K562 (cell line): ENCODE results near the gene MBD6. TPM values are rescaled to one million over a fixed set of nuclear protein-coding genes. Genes with fewer than 3 reads are reported as not detected.

ENCODE experiments used
- ATF3 ChIP-seq, 2 experiments: fragments of 450-650 bp in 1 of 2; sonication (generic) in 1 of 2; formaldehyde crosslinking in 1 of 2; IDR thresholded peaks in 1 of 2; conservative IDR thresholded peaks in 1 of 2; 2 replicates each; pipeline versions ENCODE4 v1.6.1 to v1.8.1; 2016 to 2023; ENCODE audit warnings: mild to moderate bottlenecking in 2 of 2, moderate library complexity in 2 of 2, inconsistent platforms in 1 of 2, missing genetic modification reagents in 1 of 2
- ATF7 ChIP-seq: fragments of 450-650 bp; IDR thresholded peaks from 2 replicates; pipeline ENCODE4 v1.7.1; 2014; ENCODE audit warnings: mild to moderate bottlenecking, moderate library complexity
- CXXC5 ChIP-seq: fragments of 250-450 bp; sonication (Bioruptor Pico); IDR thresholded peaks from 2 replicates; pipeline ENCODE4 v1.8.0; 2022; ENCODE audit warnings: inconsistent platforms, mild to moderate bottlenecking, moderate library complexity
- DPF2 ChIP-seq: fragments of 450-650 bp; IDR thresholded peaks from 2 replicates; pipeline ENCODE4 v1.6.1; 2016
- EP300 ChIP-seq: IDR thresholded peaks from 2 replicates; pipeline ENCODE4 v1.6.1; 2012; ENCODE audit warnings: low read length, improper control_type of control experiment
- ESRRA ChIP-seq: fragments of 450-650 bp; IDR thresholded peaks from 2 replicates; pipeline ENCODE4 v1.6.1; 2014; ENCODE audit warnings: low read depth, mild to moderate bottlenecking, moderate library complexity, borderline replicate concordance
- ETV1 ChIP-seq: fragments of 450-650 bp; conservative IDR thresholded peaks from 2 replicates; pipeline ENCODE4 v1.6.1; 2016; ENCODE audit warnings: missing genetic modification characterization, control low read depth, low read depth, missing compliant biosample characterization
- ETV6 ChIP-seq, 3 experiments: fragments of 150-350 bp in 1 of 3; sonication (generic) in 1 of 3; formaldehyde crosslinking in 1 of 3; IDR thresholded peaks; 2 replicates each; pipeline versions ENCODE4 v1.6.1 to v1.8.0; 2014 to 2022; ENCODE audit warnings: borderline replicate concordance in 2 of 3, low read depth in 2 of 3, antibody characterized with exemption in 1 of 3, low read length in 1 of 3, mild to moderate bottlenecking in 1 of 3, missing genetic modification reagents in 1 of 3
- FIP1L1 ChIP-seq: fragments of 200-400 bp; formaldehyde crosslinking; IDR thresholded peaks from 2 replicates; pipeline ENCODE4 v1.6.1; 2018; ENCODE audit warnings: mild to moderate bottlenecking, low read depth, low read length; ENCODE audit not compliant: poor library complexity, severe bottlenecking
- FOXK1 ChIP-seq: sonication (generic); formaldehyde crosslinking; IDR thresholded peaks from 2 replicates; pipeline ENCODE4 v1.8.0; 2022; ENCODE audit warnings: missing genetic modification reagents, mild to moderate bottlenecking, borderline replicate concordance
- GABPB1 ChIP-seq: sonication (generic); formaldehyde crosslinking; IDR thresholded peaks from 2 replicates; pipeline ENCODE4 v1.8.0; 2022; ENCODE audit warnings: mild to moderate bottlenecking, missing genetic modification reagents
- HDAC2 ChIP-seq: fragments of 450-650 bp; IDR thresholded peaks from 2 replicates; pipeline ENCODE4 v1.6.1; 2016; ENCODE audit warnings: mild to moderate bottlenecking
- HMGN3 ChIP-seq: IDR thresholded peaks from 2 replicates; pipeline ENCODE4 v1.6.1; 2011; ENCODE audit warnings: borderline replicate concordance, low read depth, mild to moderate bottlenecking, mixed read lengths, low read length; ENCODE audit not compliant: insufficient read length; ENCODE audit errors: extremely low read depth
- MEIS2 ChIP-seq: fragments of 450-650 bp; IDR thresholded peaks from 2 replicates; pipeline ENCODE4 v1.6.1; 2014; ENCODE audit warnings: mild to moderate bottlenecking; ENCODE audit not compliant: partially characterized antibody
- MYC ChIP-seq, 2 experiments: fragments of 250-450 bp in 1 of 2; sonication (Bioruptor Pico) in 1 of 2; IDR thresholded peaks; 2 replicates each; pipeline versions ENCODE4 v1.5.1 to v1.6.1; 2012 to 2021; ENCODE audit warnings: low read depth in 2 of 2, borderline replicate concordance in 1 of 2, improper control_type of control experiment in 1 of 2, low read length in 1 of 2, mild to moderate bottlenecking in 1 of 2, moderate library complexity in 1 of 2
- TAF7 ChIP-seq: fragments of 450-650 bp; IDR thresholded peaks from 2 replicates; pipeline ENCODE4 v1.6.1; 2016; ENCODE audit warnings: missing genetic modification characterization, missing compliant biosample characterization
- TEAD2 ChIP-seq: fragments of 450-650 bp; IDR thresholded peaks from 2 replicates; pipeline ENCODE4 v1.6.1; 2016; ENCODE audit warnings: missing genetic modification characterization, control low read depth, missing compliant biosample characterization
- TFAP4 ChIP-seq: sonication (generic); formaldehyde crosslinking; IDR thresholded peaks from 2 replicates; pipeline ENCODE4 v1.8.0; 2022; ENCODE audit warnings: missing genetic modification reagents, mild to moderate bottlenecking, moderate library complexity, borderline replicate concordance
- TRIM24 ChIP-seq, 2 experiments: fragments of 450-650 bp; IDR thresholded peaks; 2 replicates each; pipeline ENCODE4 v1.6.1; 2016
- ZKSCAN1 ChIP-seq: fragments of 150-350 bp; IDR thresholded peaks from 2 replicates; pipeline ENCODE4 v1.6.1; 2016; ENCODE audit warnings: low read depth, low read length
- ZNF184 ChIP-seq: sonication (generic); formaldehyde crosslinking; IDR thresholded peaks from 2 replicates; pipeline ENCODE4 v1.5.0; 2020; ENCODE audit warnings: missing genetic modification reagents
- ZNF347 ChIP-seq: fragments of 450-650 bp; formaldehyde crosslinking; IDR thresholded peaks from 2 replicates; pipeline ENCODE4 v1.4.0; 2020; ENCODE audit warnings: low read depth, mild to moderate bottlenecking, moderate library complexity
- ZNF384 ChIP-seq: IDR thresholded peaks from 2 replicates; pipeline ENCODE4 v1.6.1; 2012; ENCODE audit warnings: low read depth, low read length, improper control_type of control experiment
- ZNF507 ChIP-seq: conservative IDR thresholded peaks from 2 replicates; pipeline ENCODE4 v1.6.1; 2017; ENCODE audit warnings: missing genetic modification characterization, missing compliant biosample characterization
- polyA plus RNA-seq, 8 experiments: library from polyadenylated mRNA; depleted of rRNA in 4 of 8; stranded (reverse) in 5 of 8; unstranded in 3 of 8; fragments of >200 nt; fragmentation: Nextera tagmentation in 2 of 8; fragmentation: Illumina TruSeq in 1 of 8; extraction: Ambion mirVana in 2 of 8; extraction: Trizol in 1 of 8; gene quantifications; 2 replicates each; pipeline versions ENCODE4 v1.2.1 to v1.2.3, GENCODE V29; 2011 to 2014; ENCODE audit warnings: inconsistent platforms in 1 of 8, missing spikeins in 1 of 8
- total RNA-seq, 7 experiments: library from RNA; depleted of rRNA in 6 of 7; stranded (reverse); fragments of >200 nt in 6 of 7; fragmentation: Illumina TruSeq in 2 of 7; extraction: Trizol in 2 of 7; gene quantifications; 2 replicates each; pipeline versions ENCODE4 v1.2.1 to v1.2.3, GENCODE V29; 2011 to 2021; ENCODE audit warnings: low replicate concordance in 1 of 7

MBD6 gene
- total and polyA plus RNA-seq, 9 of the 15 experiments (the other 6 are each of a cell fraction or from before 2014, with no cell fraction given): 2.0 to 54.8 (median 3.8) TPM

GRCh38 chr12:57522011-57522886, at the start of gene MBD6 (continued):
- peak; percentile 30; the same call in 1 of the 2 replicates for TF ChIP-seq TAF7 (tag)
- TF ChIP-seq TEAD2: 0 out of 2 replicates have a peak, but pooled peaks have one; percentile 11
- TF ChIP-seq ZNF184 (CRISPR knock-in tag): no peak
- TF ChIP-seq TRIM24 (IDR thresholded peaks at IDR 0.05): peak; percentile 32 to 78; a peak in 3 of 4 replicates
- TF ChIP-seq FIP1L1: peak; percentile 50
- TF ChIP-seq ESRRA: peak; percentile 94
- TF ChIP-seq ETV1: peak; percentile 72
- TF ChIP-seq CXXC5 (CRISPR knock-in tag): peak; percentile 74
- TF ChIP-seq ZNF347: no peak
- TF ChIP-seq EP300: peak; percentile 44; the same call in 1 of the 2 replicates
- TF ChIP-seq HMGN3: peak; percentile 44
- no peak for TF ChIP-seq ZNF507 (tag)
- peak; percentile 88; the same call in 1 of the 2 replicates for TF ChIP-seq TFAP4 (CRISPR knock-in tag)
- TF ChIP-seq ETV6 (IDR thresholded peaks at IDR 0.05; ENCODE audit: borderline replicate concordance in 1 of 2, low read depth in 2 of 2, low read length in 1 of 2): no peak
- TF ChIP-seq ETV6 (CRISPR knock-in tag; IDR thresholded peaks at IDR 0.05; ENCODE audit: borderline replicate concordance): no peak
- peak; percentile 63; the same call in 1 of the 2 replicates for TF ChIP-seq GABPB1
- peak; percentile 59 for TF ChIP-seq ATF3 (IDR thresholded peaks at IDR 0.05)
- no peak; the same call in 1 of the 2 replicates for TF ChIP-seq ATF3 (CRISPR knock-in tag; conservative IDR thresholded peaks at IDR 0.05)
- TF ChIP-seq ZNF384: no peak
- TF ChIP-seq ZKSCAN1: 0 out of 2 replicates have a peak, but pooled peaks have one; percentile 16
- TF ChIP-seq HDAC2: peak; percentile 89
- TF ChIP-seq MYC (IDR thresholded peaks at IDR 0.05; ENCODE audit: low read depth, low read length): peak; percentile 68
- TF ChIP-seq MYC (CRISPR knock-in tag; IDR thresholded peaks at IDR 0.05; ENCODE audit: borderline replicate concordance, low read depth): 0 out of 2 replicates have a peak, but pooled peaks have one; percentile 58
- peak; percentile 94 for TF ChIP-seq MEIS2
- TF ChIP-seq FOXK1 (CRISPR knock-in tag): peak; percentile 75; the same call in 1 of the 2 replicates
- TF ChIP-seq ATF7: peak; percentile 84
- peak; percentile 72 for TF ChIP-seq DPF2
